H9 (cell line): ENCODE results near the gene MED27. TPM values are rescaled to one million over a fixed set of nuclear protein-coding genes. Genes with fewer than 3 reads are reported as not detected.

ENCODE experiments used
- DNase-seq: peaks from one replicate; pipeline ENCODE4 v3.0.0-alpha.2; 2017
- H2AFZ ChIP-seq: one replicate; pipeline ENCODE4 v1.6.1; 2013; ENCODE audit warnings: mild to moderate bottlenecking, low read length, control low read depth, moderate library complexity
- H2AK5ac ChIP-seq: 2 replicates; pipeline ENCODE4 v1.6.1; 2013; ENCODE audit warnings: low read length, control low read depth, mixed read lengths; ENCODE audit not compliant: insufficient read length
- H2BK120ac ChIP-seq: one replicate; pipeline ENCODE4 v1.6.1; 2013; ENCODE audit warnings: low read depth, mild to moderate bottlenecking, low read length, control low read depth, inconsistent platforms; ENCODE audit not compliant: poor library complexity, severe bottlenecking
- H2BK12ac ChIP-seq: 2 replicates; pipeline ENCODE4 v1.6.1; 2013; ENCODE audit warnings: low read length, control low read depth, mixed read lengths, low read depth; ENCODE audit not compliant: insufficient read length
- H2BK15ac ChIP-seq: 2 replicates; pipeline ENCODE4 v1.6.1; 2013; ENCODE audit warnings: low read depth, low read length, control low read depth
- H2BK20ac ChIP-seq: one replicate; pipeline ENCODE4 v1.6.1; 2013; ENCODE audit warnings: low read depth, mild to moderate bottlenecking, low read length, control low read depth, inconsistent platforms; ENCODE audit not compliant: poor library complexity, severe bottlenecking
- H2BK5ac ChIP-seq: 2 replicates; pipeline ENCODE4 v1.6.1; 2013; ENCODE audit warnings: low read length, control low read depth, mixed read lengths; ENCODE audit not compliant: insufficient read length
- H3K14ac ChIP-seq: 2 replicates; pipeline ENCODE4 v1.6.1; 2013; ENCODE audit warnings: low read length, control low read depth; ENCODE audit not compliant: insufficient read depth
- H3K18ac ChIP-seq: 2 replicates; pipeline ENCODE4 v1.6.1; 2013; ENCODE audit warnings: low read depth, mild to moderate bottlenecking, mixed read lengths, low read length, control low read depth; ENCODE audit not compliant: insufficient read length
- H3K23ac ChIP-seq: 2 replicates; pipeline ENCODE4 v1.6.1; 2013; ENCODE audit warnings: low read length, control low read depth, mixed read lengths, low read depth; ENCODE audit not compliant: insufficient read length
- H3K23me2 ChIP-seq: 2 replicates; pipeline ENCODE4 v1.6.1; 2013; ENCODE audit warnings: low read depth, mild to moderate bottlenecking, mixed read lengths, low read length, control low read depth; ENCODE audit not compliant: insufficient read length, poor library complexity, severe bottlenecking
- H3K27ac ChIP-seq: 2 replicates; pipeline ENCODE4 v1.5.1; 2013; ENCODE audit warnings: low read length, control low read depth, mixed read lengths, low read depth; ENCODE audit not compliant: insufficient read length
- H3K27me3 ChIP-seq: 2 replicates; pipeline ENCODE4 v1.6.1; 2013; ENCODE audit warnings: low read length, control low read depth, inconsistent platforms; ENCODE audit not compliant: insufficient read depth
- H3K4ac ChIP-seq: 2 replicates; pipeline ENCODE4 v1.6.1; 2013; ENCODE audit warnings: low read depth, mild to moderate bottlenecking, control low read depth, inconsistent platforms, low read length, moderate library complexity
- H3K4me1 ChIP-seq: 2 replicates; pipeline ENCODE4 v1.6.1; 2013; ENCODE audit warnings: low read length, control low read depth, inconsistent platforms; ENCODE audit not compliant: insufficient read depth
- H3K4me2 ChIP-seq: 2 replicates; pipeline ENCODE4 v1.6.1; 2013; ENCODE audit warnings: low read length, control low read depth, mixed read lengths; ENCODE audit not compliant: insufficient read length, insufficient read depth
- H3K56ac ChIP-seq: 2 replicates; pipeline ENCODE4 v1.6.1; 2013; ENCODE audit warnings: low read depth, mild to moderate bottlenecking, mixed read lengths, low read length, control low read depth; ENCODE audit not compliant: insufficient read length
- H3K79me1 ChIP-seq: 2 replicates; pipeline ENCODE4 v1.6.1; 2013; ENCODE audit warnings: low read depth, mild to moderate bottlenecking, moderate library complexity, low read length, control low read depth, inconsistent platforms; ENCODE audit not compliant: insufficient read depth, poor library complexity, severe bottlenecking
- H3K79me2 ChIP-seq: 2 replicates; pipeline ENCODE4 v1.6.1; 2013; ENCODE audit warnings: low read length, control low read depth, inconsistent platforms; ENCODE audit not compliant: insufficient read depth
- H3K9ac ChIP-seq: 2 replicates; pipeline ENCODE4 v1.6.1; 2013; ENCODE audit warnings: low read length, control low read depth, mixed read lengths; ENCODE audit not compliant: insufficient read length; ENCODE audit errors: extremely low read depth
- H3K9me3 ChIP-seq: one replicate; pipeline ENCODE4 v1.6.1; 2013; ENCODE audit warnings: low read depth, low read length, inconsistent platforms; ENCODE audit not compliant: control insufficient read depth
- H3T11ph ChIP-seq: one replicate; pipeline ENCODE4 v1.6.1; 2013; ENCODE audit warnings: mild to moderate bottlenecking, low read length, control low read depth, inconsistent platforms
- H4K20me1 ChIP-seq: one replicate; pipeline ENCODE4 v1.6.1; 2013; ENCODE audit not compliant: control insufficient read depth, insufficient read length, insufficient read depth
- H4K5ac ChIP-seq: 2 replicates; pipeline ENCODE4 v1.6.1; 2013; ENCODE audit warnings: low read depth, mild to moderate bottlenecking, mixed read lengths, low read length, control low read depth; ENCODE audit not compliant: insufficient read length
- H4K8ac ChIP-seq: replicated peaks from 2 replicates; pipeline ENCODE4 v1.6.1; 2013; ENCODE audit warnings: low read length, control low read depth, mixed read lengths, low read depth; ENCODE audit not compliant: insufficient read length
- H4K91ac ChIP-seq: 2 replicates; pipeline ENCODE4 v1.6.1; 2013; ENCODE audit warnings: low read depth, mild to moderate bottlenecking, moderate library complexity, mixed read lengths, low read length, control low read depth; ENCODE audit not compliant: insufficient read length
- H3K27ac Mint-ChIP-seq, 3 experiments: 2 replicates in 2 of 3; 3 replicates in 1 of 3; pipeline ENCODE4 v1.8.0; 2020 to 2021; ENCODE audit warnings: mixed read lengths in 3 of 3, mild to moderate bottlenecking in 1 of 3, moderate library complexity in 1 of 3
- H3K27me3 Mint-ChIP-seq: 2 replicates; pipeline ENCODE4 v1.8.0; 2021; ENCODE audit warnings: low read depth, mild to moderate bottlenecking, moderate library complexity, mixed read lengths
- H3K36me3 Mint-ChIP-seq, 3 experiments: 2 replicates in 2 of 3; 3 replicates in 1 of 3; pipeline ENCODE4 v1.8.0; 2020 to 2021; ENCODE audit warnings: low read depth in 3 of 3, mixed read lengths in 3 of 3; ENCODE audit not compliant: insufficient read depth in 1 of 3
- H3K4me1 Mint-ChIP-seq, 2 experiments: 2 replicates each; pipeline ENCODE4 v1.8.0; 2020; ENCODE audit warnings: mixed read lengths in 2 of 2
- H3K4me3 Mint-ChIP-seq, 2 experiments: 2 replicates in 1 of 2; 3 replicates in 1 of 2; pipeline ENCODE4 v1.8.0; 2020 to 2021; ENCODE audit warnings: mild to moderate bottlenecking in 2 of 2, mixed read lengths in 2 of 2, moderate library complexity in 1 of 2
- H3K9me3 Mint-ChIP-seq, 2 experiments: 2 replicates in 1 of 2; 3 replicates in 1 of 2; pipeline ENCODE4 v1.8.0; 2020; ENCODE audit warnings: mild to moderate bottlenecking in 2 of 2, mixed read lengths in 2 of 2, moderate library complexity in 1 of 2
- WGBS: extraction: QIAGEN DNeasy Blood & Tissue Kit; methylation state at CpG from one replicate; pipeline ENCODE4 v1.1.7; 2013; ENCODE audit warnings: missing lambda C conversion rate, low lambda C conversion rate, mixed read lengths; ENCODE audit not compliant: insufficient read length; ENCODE audit errors: extremely low coverage; 5-methylcytosine and 5-hydroxymethylcytosine counted together
- total RNA-seq: library from RNA; stranded (reverse); gene quantifications from 2 replicates; pipeline ENCODE4 v1.2.1, GENCODE V29; 2021
- TF ChIP-seq, protein P1 (sequence below): fragments of 200-600 bp; sonication (generic); conservative IDR thresholded peaks from 3 replicates; pipeline ENCODE4 v1.8.0; 2021; ENCODE audit warnings: antibody characterized with exemption, mild to moderate bottlenecking

Gene MED27
- total RNA-seq, 1 experiment from 2014 or later: 33.5 TPM

DNA sequence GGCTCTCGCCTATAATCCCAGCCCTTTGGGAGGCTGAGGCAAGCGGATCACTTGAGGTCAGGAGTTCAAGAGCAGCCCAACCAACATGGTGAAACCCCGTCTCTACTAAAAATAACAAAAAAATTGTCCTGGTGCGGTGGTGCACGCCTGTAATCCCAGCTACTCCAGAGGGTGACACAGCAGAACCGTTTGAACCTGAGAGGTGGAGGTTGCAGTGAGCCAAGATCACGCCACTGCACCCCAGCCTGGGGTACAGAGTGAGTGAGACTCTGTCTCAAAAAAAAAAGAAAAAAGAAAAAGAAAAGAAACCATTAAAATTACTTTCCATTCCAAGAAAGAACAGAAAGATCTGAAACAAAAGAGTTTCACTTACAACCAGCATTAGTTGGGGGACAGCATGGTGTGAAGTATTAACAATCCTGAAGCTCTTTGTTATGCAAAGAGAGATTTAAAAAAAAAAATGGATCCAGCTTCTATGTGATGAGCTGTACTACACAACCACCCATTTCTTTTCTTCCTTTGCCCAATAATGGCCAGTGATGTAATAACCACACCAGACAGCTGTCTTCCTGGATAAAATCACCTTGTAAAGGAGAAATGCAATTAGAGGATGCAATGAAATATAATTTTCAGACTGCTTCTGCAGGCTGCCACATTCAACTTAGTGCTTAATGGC is 76.9 kb downstream of the MED27 start:
- no peak overlapping the region for H3K27ac Mint-ChIP-seq
- H3K4me1 Mint-ChIP-seq: peaks cover 53 to 54% of the 10 kb centered on the region in 2 experiments

More for the DNA sequence above, 76.9 kb downstream of the MED27 start:
- no peaks in the 10 kb centered on the region for H3K79me1 ChIP-seq
- H3K9me3 ChIP-seq: no peaks in the 10 kb centered on the region
- no peak overlapping the region for H2BK15ac ChIP-seq
- peaks cover 16% of the 10 kb centered on the region; the same call in 1 of the 2 replicates for H3K4me1 ChIP-seq
- no peak overlapping the region for H2AK5ac ChIP-seq
- no peak overlapping the region for H2BK12ac ChIP-seq
- H4K8ac ChIP-seq: no peak overlapping the region
- H3K27me3 ChIP-seq: no peaks in the 10 kb centered on the region
- H3T11ph ChIP-seq: no peak overlapping the region
- no CpG with 5 or more reads among the region's 7 CpGs for WGBS
- H3K4ac ChIP-seq: no peak overlapping the region
- no peak overlapping the region for H3K14ac ChIP-seq
- H3K23ac ChIP-seq: no peak overlapping the region
- no peak for DNase-seq
- H3K23me2 ChIP-seq: no peaks in the 10 kb centered on the region
- no peaks in the 10 kb centered on the region for H3K27me3 Mint-ChIP-seq
- no peak overlapping the region for H3K4me3 Mint-ChIP-seq
- no peak overlapping the region for H4K91ac ChIP-seq
- no peak overlapping the region for H2BK120ac ChIP-seq
- no peak overlapping the region for H3K4me2 ChIP-seq
- no peak overlapping the region for H3K56ac ChIP-seq
- H4K20me1 ChIP-seq: no peaks in the 10 kb centered on the region
- no peak overlapping the region for H3K9ac ChIP-seq
- no peaks in the 10 kb centered on the region for H3K9me3 Mint-ChIP-seq
- no peak overlapping the region for H3K18ac ChIP-seq
- H2BK20ac ChIP-seq: no peak overlapping the region
- H2AFZ ChIP-seq: no peak overlapping the region
- TF ChIP-seq, protein P1, sequence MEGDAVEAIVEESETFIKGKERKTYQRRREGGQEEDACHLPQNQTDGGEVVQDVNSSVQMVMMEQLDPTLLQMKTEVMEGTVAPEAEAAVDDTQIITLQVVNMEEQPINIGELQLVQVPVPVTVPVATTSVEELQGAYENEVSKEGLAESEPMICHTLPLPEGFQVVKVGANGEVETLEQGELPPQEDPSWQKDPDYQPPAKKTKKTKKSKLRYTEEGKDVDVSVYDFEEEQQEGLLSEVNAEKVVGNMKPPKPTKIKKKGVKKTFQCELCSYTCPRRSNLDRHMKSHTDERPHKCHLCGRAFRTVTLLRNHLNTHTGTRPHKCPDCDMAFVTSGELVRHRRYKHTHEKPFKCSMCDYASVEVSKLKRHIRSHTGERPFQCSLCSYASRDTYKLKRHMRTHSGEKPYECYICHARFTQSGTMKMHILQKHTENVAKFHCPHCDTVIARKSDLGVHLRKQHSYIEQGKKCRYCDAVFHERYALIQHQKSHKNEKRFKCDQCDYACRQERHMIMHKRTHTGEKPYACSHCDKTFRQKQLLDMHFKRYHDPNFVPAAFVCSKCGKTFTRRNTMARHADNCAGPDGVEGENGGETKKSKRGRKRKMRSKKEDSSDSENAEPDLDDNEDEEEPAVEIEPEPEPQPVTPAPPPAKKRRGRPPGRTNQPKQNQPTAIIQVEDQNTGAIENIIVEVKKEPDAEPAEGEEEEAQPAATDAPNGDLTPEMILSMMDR: no peak
- H3K27ac ChIP-seq: no peak overlapping the region
- no peak overlapping the region for H4K5ac ChIP-seq
- peaks cover 0 to 10% (median 6%) of the 10 kb centered on the region in 3 experiments; a peak in 3 of 7 replicates for H3K36me3 Mint-ChIP-seq
- no peak overlapping the region for H2BK5ac ChIP-seq
- H3K79me2 ChIP-seq: no peaks in the 10 kb centered on the region
